Measurements from ENCODE around the gene SEMA3B. TPM values are rescaled to one million over a fixed set of nuclear protein-coding genes. Genes with fewer than 3 reads are reported as not detected.

SEMA3B gene
- total RNA-seq, 1 experiment from 2014 or later, result 0.43 TPM

- Histone ChIP-seq H3K36me3 (ENCODE audit: insufficient read depth, low read length, poor library complexity, severe bottlenecking) (no peaks in the 10 kb centered on the region), H3K4me3 (ENCODE audit: low read depth, low read length, poor library complexity, severe bottlenecking) (peak overlapping the region; percentile 76), H3K4me1 (ENCODE audit: insufficient read depth, low read length, poor library complexity, severe bottlenecking) (peaks cover 14% of the 10 kb centered on the region), H3K27ac (ENCODE audit: low read depth, low read length, poor library complexity, severe bottlenecking) (peak overlapping the region; percentile 77), H3K9me3 (ENCODE audit: low read depth, low read length, poor library complexity, severe bottlenecking) (no peaks in the 10 kb centered on the region), H3K27me3 (replicated peaks; ENCODE audit: insufficient read depth, low read depth, low read length, poor library complexity) (no peaks in the 10 kb centered on the region)
- BruUV-seq (replicated peaks), result no TSS peak
- TF ChIP-seq CTCF (conservative IDR thresholded peaks at IDR 0.05; ENCODE audit: low read depth, low read length) (no peak), EZH2 (IDR thresholded peaks at IDR 0.05; ENCODE audit: borderline replicate concordance, low read depth, low read length, poor library complexity, severe bottlenecking) (no peak)
- ChIA-PET CTCF (interaction anchor here (0.6 kb wide), 2 partner anchors 83 to 108 kb away, joined by 5 to 9 read pairs; partner anchors contain the start of gene ZMYND10), POLR2A (ENCODE audit: low non-redundant PET) (no interaction called here)
- peak; percentile 83 for DNase-seq (ENCODE audit: low spot score)
- intact Hi-C loops (cut with micrococcal nuclease; ENCODE audit: unreplicated experiment), result no loop called here
Observed at GRCh38 chr3:50237754-50238548, 31.0 kb upstream of the SEMA3B start.

- H3K36me3 ChIP-seq (ENCODE audit: insufficient read depth, low read length, poor library complexity, severe bottlenecking), result no peaks in the 10 kb centered on the region
- H3K27me3 ChIP-seq (replicated peaks; ENCODE audit: insufficient read depth, low read depth, low read length, poor library complexity), result no peaks in the 10 kb centered on the region
- intact Hi-C loops (cut with micrococcal nuclease; ENCODE audit: unreplicated experiment), result no loop called here
- H3K4me1 ChIP-seq (ENCODE audit: insufficient read depth, low read length, poor library complexity, severe bottlenecking), result peaks cover 14% of the 10 kb centered on the region
- peak; percentile 30 for DNase-seq (ENCODE audit: low spot score)
- H3K9me3 ChIP-seq (ENCODE audit: low read depth, low read length, poor library complexity, severe bottlenecking), result no peaks in the 10 kb centered on the region
- H3K27ac ChIP-seq (ENCODE audit: low read depth, low read length, poor library complexity, severe bottlenecking), result peak overlapping the region; percentile 77
- CTCF ChIA-PET, result interaction anchor here (0.6 kb wide), 1 partner anchor 83 kb away, joined by 9 read pairs; no protein-coding TSS in a partner anchor
- peak overlapping the region; percentile 76 for H3K4me3 ChIP-seq (ENCODE audit: low read depth, low read length, poor library complexity, severe bottlenecking)
- no peak for TF ChIP-seq EZH2 (IDR thresholded peaks at IDR 0.05; ENCODE audit: borderline replicate concordance, low read depth, low read length, poor library complexity, severe bottlenecking)
- TF ChIP-seq CTCF (conservative IDR thresholded peaks at IDR 0.05; ENCODE audit: low read depth, low read length), result no peak
- POLR2A ChIA-PET (ENCODE audit: low non-redundant PET), result no interaction called here
- BruUV-seq (replicated peaks), result no TSS peak
Observed at GRCh38 chr3:50238549-50239026, 30.4 kb upstream of the SEMA3B start.

- TSS peak; percentile 3 for BruUV-seq (replicated peaks)
- Histone ChIP-seq H3K4me1 (ENCODE audit: insufficient read depth, low read length, poor library complexity, severe bottlenecking) (peaks cover 14% of the 10 kb centered on the region), H3K4me3 (ENCODE audit: low read depth, low read length, poor library complexity, severe bottlenecking) (no peak overlapping the region), H3K36me3 (ENCODE audit: insufficient read depth, low read length, poor library complexity, severe bottlenecking) (no peaks in the 10 kb centered on the region), H3K27ac (ENCODE audit: low read depth, low read length, poor library complexity, severe bottlenecking) (peak overlapping the region; percentile 57), H3K9me3 (ENCODE audit: low read depth, low read length, poor library complexity, severe bottlenecking) (no peaks in the 10 kb centered on the region), H3K27me3 (replicated peaks; ENCODE audit: insufficient read depth, low read depth, low read length, poor library complexity) (no peaks in the 10 kb centered on the region)
- no peak for DNase-seq (ENCODE audit: low spot score)
- ChIA-PET CTCF (no interaction called here), POLR2A (ENCODE audit: low non-redundant PET) (no interaction called here)
- intact Hi-C loops (cut with micrococcal nuclease; ENCODE audit: unreplicated experiment), result no loop called here
- TF ChIP-seq EZH2 (IDR thresholded peaks at IDR 0.05; ENCODE audit: borderline replicate concordance, low read depth, low read length, poor library complexity, severe bottlenecking) (no peak), CTCF (conservative IDR thresholded peaks at IDR 0.05; ENCODE audit: low read depth, low read length) (no peak)
Observed at GRCh38 chr3:50239649-50240048, 29.3 kb upstream of the SEMA3B start.
